Central memory CD8-positive, alpha-beta T cell (primary cell): ENCODE data around the gene NPC1L1.
"Not testable (repeated sequence)": the region's sequence is repeated elsewhere in the genome, so short reads cannot be mapped to it uniquely, and the experiment has no call there.

Source experiments
- ATAC-seq: fragments of 150-1000 bp; cut with Tn5 transposase; replicated peaks from 2 replicates; pipeline ENCODE4 v1.10.0; 2022; ENCODE audit warnings: mild to moderate bottlenecking, moderate FRiP score, moderate number of reproducible peaks; ENCODE audit not compliant: poor library complexity, severe bottlenecking; ENCODE audit errors: extremely low read depth
- DNase-seq, 2 donors: peaks; one replicate each; pipeline ENCODE4 v3.0.0; 2021; ENCODE audit warnings: low spot score in 2 of 2
- H3K27ac Mint-ChIP-seq: one replicate; pipeline ENCODE4 v1.8.0; 2022; ENCODE audit warnings: low read depth, mild to moderate bottlenecking, moderate library complexity, mixed read lengths
- H3K27me3 Mint-ChIP-seq: one replicate; pipeline ENCODE4 v1.8.0; 2022; ENCODE audit warnings: mixed read lengths
- H3K36me3 Mint-ChIP-seq: one replicate; pipeline ENCODE4 v1.8.0; 2022; ENCODE audit warnings: mild to moderate bottlenecking, moderate library complexity, mixed read lengths; ENCODE audit not compliant: insufficient read depth
- H3K4me1 Mint-ChIP-seq: one replicate; pipeline ENCODE4 v1.8.0; 2022; ENCODE audit warnings: mixed read lengths
- H3K4me3 Mint-ChIP-seq: one replicate; pipeline ENCODE4 v1.8.0; 2022; ENCODE audit warnings: mild to moderate bottlenecking, moderate library complexity, mixed read lengths
- H3K9me3 Mint-ChIP-seq: one replicate; pipeline ENCODE4 v1.8.0; 2022; ENCODE audit warnings: mixed read lengths

The NPC1L1 gene

GRCh38 chr7:44522315-44522714, 18.8 kb downstream of the NPC1L1 start:
- Mint-ChIP-seq H3K4me3 (no peak overlapping the region), H3K27ac (no peak overlapping the region), H3K4me1 (no peaks in the 10 kb centered on the region), H3K9me3 (peaks cover 10% of the 10 kb centered on the region), H3K27me3 (peaks cover 55% of the 10 kb centered on the region), H3K36me3 (no peaks in the 10 kb centered on the region)
- no peak for ATAC-seq
- DNase-seq = no peak

- Mint-ChIP-seq H3K4me3 (no peak overlapping the region), H3K36me3 (no peaks in the 10 kb centered on the region), H3K27ac (no peak overlapping the region), H3K9me3 (peaks cover 10% of the 10 kb centered on the region), H3K27me3 (peaks cover 55% of the 10 kb centered on the region), H3K4me1 (no peaks in the 10 kb centered on the region)
- DNase-seq (no peak), ATAC-seq (no peak)
Measured at GRCh38 chr7:44521347-44522095, 19.6 kb downstream of the NPC1L1 start.

GRCh38 chr7:44520574-44520973, 20.6 kb downstream of the NPC1L1 start:
- no peaks in the 10 kb centered on the region for H3K4me1 Mint-ChIP-seq
- no peak for ATAC-seq
- peaks cover 10% of the 10 kb centered on the region for H3K9me3 Mint-ChIP-seq
- no peak overlapping the region for H3K27ac Mint-ChIP-seq
- H3K36me3 Mint-ChIP-seq = no peaks in the 10 kb centered on the region
- DNase-seq = no peak
- no peak overlapping the region for H3K4me3 Mint-ChIP-seq
- peaks cover 55% of the 10 kb centered on the region for H3K27me3 Mint-ChIP-seq

- H3K27ac Mint-ChIP-seq = no peak overlapping the region
- DNase-seq (no peak), ATAC-seq (no peak)
- peaks cover 5% of the 10 kb centered on the region for H3K9me3 Mint-ChIP-seq
- peaks cover 48% of the 10 kb centered on the region for H3K27me3 Mint-ChIP-seq
- H3K4me1 Mint-ChIP-seq = no peaks in the 10 kb centered on the region
- no peaks in the 10 kb centered on the region for H3K36me3 Mint-ChIP-seq
- H3K4me3 Mint-ChIP-seq = no peak overlapping the region
Measured at GRCh38 chr7:44519546-44519945, 21.6 kb downstream of the NPC1L1 start.

GRCh38 chr7:44518761-44519160, 22.4 kb downstream of the NPC1L1 start:
- Mint-ChIP-seq H3K4me3 (no peak overlapping the region), H3K4me1 (no peaks in the 10 kb centered on the region), H3K27ac (no peak overlapping the region), H3K27me3 (peaks cover 40% of the 10 kb centered on the region), H3K9me3 (peaks cover under 1% of the 10 kb centered on the region), H3K36me3 (no peaks in the 10 kb centered on the region)
- ATAC-seq (no peak), DNase-seq (no peak)

GRCh38 chr7:44517175-44517574, 24.0 kb downstream of the NPC1L1 start:
- DNase-seq (no peak), ATAC-seq (no peak)
- H3K36me3 Mint-ChIP-seq = no peaks in the 10 kb centered on the region
- H3K9me3 Mint-ChIP-seq = no peaks in the 10 kb centered on the region
- peaks cover 44% of the 10 kb centered on the region for H3K27me3 Mint-ChIP-seq
- H3K4me3 Mint-ChIP-seq = no peak overlapping the region
- H3K4me1 Mint-ChIP-seq = no peaks in the 10 kb centered on the region
- no peak overlapping the region for H3K27ac Mint-ChIP-seq

GRCh38 chr7:44515590-44516268, 25.4 kb downstream of the NPC1L1 start:
- no peak overlapping the region for H3K27ac Mint-ChIP-seq
- ATAC-seq (no peak), DNase-seq (no peak)
- peaks cover 35% of the 10 kb centered on the region for H3K27me3 Mint-ChIP-seq
- no peaks in the 10 kb centered on the region for H3K9me3 Mint-ChIP-seq
- no peaks in the 10 kb centered on the region for H3K36me3 Mint-ChIP-seq
- no peaks in the 10 kb centered on the region for H3K4me1 Mint-ChIP-seq
- no peak overlapping the region for H3K4me3 Mint-ChIP-seq

- DNase-seq (no peak), ATAC-seq (no peak)
- H3K4me1 Mint-ChIP-seq = no peaks in the 10 kb centered on the region
- no peaks in the 10 kb centered on the region for H3K36me3 Mint-ChIP-seq
- H3K9me3 Mint-ChIP-seq = no peaks in the 10 kb centered on the region
- H3K27me3 Mint-ChIP-seq = peaks cover 12% of the 10 kb centered on the region
- no peak overlapping the region for H3K27ac Mint-ChIP-seq
- no peak overlapping the region for H3K4me3 Mint-ChIP-seq
Measured at GRCh38 chr7:44512736-44513135, 28.4 kb downstream of the NPC1L1 start.

- Mint-ChIP-seq H3K4me1 (no peaks in the 10 kb centered on the region), H3K9me3 (no peaks in the 10 kb centered on the region), H3K36me3 (no peaks in the 10 kb centered on the region), H3K27ac (no peak overlapping the region), H3K4me3 (no peak overlapping the region), H3K27me3 (peaks cover 12% of the 10 kb centered on the region)
- DNase-seq (no peak), ATAC-seq (no peak)
Measured at GRCh38 chr7:44511863-44512468, 29.2 kb downstream of the NPC1L1 start.

- DNase-seq (no peak), ATAC-seq (no peak)
- Mint-ChIP-seq H3K27ac (no peak overlapping the region), H3K4me3 (no peak overlapping the region), H3K9me3 (no peaks in the 10 kb centered on the region), H3K36me3 (no peaks in the 10 kb centered on the region), H3K4me1 (no peaks in the 10 kb centered on the region), H3K27me3 (peaks cover 12% of the 10 kb centered on the region)
Measured at GRCh38 chr7:44511236-44511635, 29.9 kb downstream of the NPC1L1 start.

GRCh38 chr7:44508328-44509030, 32.7 kb downstream of the NPC1L1 start:
- no peak overlapping the region for H3K27ac Mint-ChIP-seq
- no peak for DNase-seq
- H3K9me3 Mint-ChIP-seq = no peaks in the 10 kb centered on the region
- H3K4me1 Mint-ChIP-seq = no peaks in the 10 kb centered on the region
- no peak for ATAC-seq
- no peaks in the 10 kb centered on the region for H3K36me3 Mint-ChIP-seq
- H3K4me3 Mint-ChIP-seq = no peak overlapping the region
- H3K27me3 Mint-ChIP-seq = peaks cover 12% of the 10 kb centered on the region

GRCh38 chr7:44506592-44507288, 34.4 kb downstream of the NPC1L1 start:
- not testable (repeated sequence) for H3K27me3 Mint-ChIP-seq, DNase-seq, H3K4me3 Mint-ChIP-seq, H3K27ac Mint-ChIP-seq, H3K36me3 Mint-ChIP-seq, H3K9me3 Mint-ChIP-seq, H3K4me1 Mint-ChIP-seq, ATAC-seq
